Stimulated activated CD4-positive, alpha-beta T cell treated with anti-CD3 and anti-CD28 coated beads, Interleukin-12 subunit alpha, Interleukin-12 subunit beta, amount 100 ng/mL, for 24 hours (primary cell): Measurements from ENCODE around the gene RAB11B.
"Not testable (repeated sequence)": the region's sequence is repeated elsewhere in the genome, so short reads cannot be mapped to it uniquely, and the experiment has no call there.

Source experiments
- DNase-seq, 2 experiments: peaks; one replicate each; pipeline ENCODE4 v3.0.0-alpha.2; 2020; ENCODE audit warnings: low read depth in 2 of 2

RAB11B gene

GRCh38 chr19:8370176-8371010 lies 19.8 kb upstream of the RAB11B start:
- no peak for DNase-seq

DNA sequence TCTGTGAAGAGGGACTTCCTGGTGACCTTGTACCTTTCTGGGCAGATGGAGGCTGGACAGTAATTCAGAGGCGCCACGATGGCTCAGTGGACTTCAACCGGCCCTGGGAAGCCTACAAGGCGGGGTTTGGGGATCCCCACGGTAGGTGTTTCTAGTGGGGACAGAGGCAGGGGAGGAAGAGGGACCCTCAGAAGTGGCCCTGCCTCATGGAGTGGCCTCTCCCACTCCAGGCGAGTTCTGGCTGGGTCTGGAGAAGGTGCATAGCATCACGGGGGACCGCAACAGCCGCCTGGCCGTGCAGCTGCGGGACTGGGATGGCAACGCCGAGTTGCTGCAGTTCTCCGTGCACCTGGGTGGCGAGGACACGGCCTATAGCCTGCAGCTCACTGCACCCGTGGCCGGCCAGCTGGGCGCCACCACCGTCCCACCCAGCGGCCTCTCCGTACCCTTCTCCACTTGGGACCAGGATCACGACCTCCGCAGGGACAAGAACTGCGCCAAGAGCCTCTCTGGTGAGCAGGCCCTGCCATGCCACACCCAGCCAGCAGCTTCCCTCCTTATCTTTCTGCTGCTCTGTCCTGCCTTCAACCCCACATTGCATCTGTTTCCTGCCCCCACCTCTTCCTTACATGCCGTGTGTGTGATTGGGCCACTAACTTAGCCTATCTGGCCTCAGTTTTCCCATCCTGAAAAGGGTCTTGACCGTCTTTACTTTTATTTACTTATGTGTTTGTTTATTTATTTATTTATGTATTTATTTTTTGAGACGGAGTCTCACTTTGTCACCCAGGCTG lies 19.0 kb upstream of the RAB11B start:
- DNase-seq = no peak

DNA sequence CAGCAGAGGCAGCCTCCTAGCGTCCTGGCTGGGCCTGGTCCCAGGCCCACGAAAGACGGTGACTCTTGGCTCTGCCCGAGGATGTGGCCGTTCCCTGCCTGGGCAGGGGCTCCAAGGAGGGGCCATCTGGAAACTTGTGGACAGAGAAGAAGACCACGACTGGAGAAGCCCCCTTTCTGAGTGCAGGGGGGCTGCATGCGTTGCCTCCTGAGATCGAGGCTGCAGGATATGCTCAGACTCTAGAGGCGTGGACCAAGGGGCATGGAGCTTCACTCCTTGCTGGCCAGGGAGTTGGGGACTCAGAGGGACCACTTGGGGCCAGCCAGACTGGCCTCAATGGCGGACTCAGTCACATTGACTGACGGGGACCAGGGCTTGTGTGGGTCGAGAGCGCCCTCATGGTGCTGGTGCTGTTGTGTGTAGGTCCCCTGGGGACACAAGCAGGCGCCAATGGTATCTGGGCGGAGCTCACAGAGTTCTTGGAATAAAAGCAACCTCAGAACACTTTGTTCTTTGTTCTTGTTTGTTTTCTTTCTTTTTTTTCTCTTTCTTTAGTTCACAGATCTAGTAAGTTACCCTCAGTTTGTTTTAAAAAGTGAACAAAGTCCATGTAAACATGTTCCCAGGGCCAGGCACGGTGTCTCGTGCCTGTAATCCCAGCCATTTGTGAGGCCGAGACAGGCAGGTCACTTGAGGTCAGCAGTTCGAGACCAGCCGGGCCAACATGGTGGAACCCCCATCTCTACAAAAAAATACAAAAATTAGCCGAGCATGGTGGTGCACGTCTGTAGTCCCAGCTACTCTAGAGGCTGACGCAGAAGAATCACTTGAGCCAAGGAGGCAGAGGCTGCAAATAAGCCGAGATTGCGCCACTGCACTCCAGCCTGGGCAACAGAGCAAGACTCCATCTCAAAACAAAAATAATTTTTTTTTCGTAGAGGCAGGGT lies 16.0 kb upstream of the RAB11B start:
- DNase-seq = no peak

DNA sequence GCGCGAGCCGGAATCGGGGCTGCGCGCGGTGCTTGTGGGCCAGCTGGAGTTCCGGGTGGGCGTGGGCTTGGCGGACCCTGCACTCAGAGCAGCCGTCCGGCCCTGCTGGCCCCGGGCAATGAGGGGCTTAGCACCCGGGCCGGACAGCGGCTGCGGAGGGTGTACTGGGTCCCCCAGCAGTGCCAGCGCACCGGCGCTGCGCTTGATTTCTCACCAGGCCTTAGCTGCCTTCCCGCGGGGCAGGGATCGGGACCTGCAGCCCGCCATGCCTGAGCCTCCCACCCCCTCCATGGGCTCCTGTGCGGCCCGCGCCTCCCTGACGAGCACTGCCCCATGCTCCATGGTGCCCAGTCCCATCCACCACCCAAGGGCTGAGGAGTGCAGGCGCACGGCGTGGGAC lies 14.4 kb upstream of the RAB11B start:
- DNase-seq = not testable (repeated sequence)

DNA sequence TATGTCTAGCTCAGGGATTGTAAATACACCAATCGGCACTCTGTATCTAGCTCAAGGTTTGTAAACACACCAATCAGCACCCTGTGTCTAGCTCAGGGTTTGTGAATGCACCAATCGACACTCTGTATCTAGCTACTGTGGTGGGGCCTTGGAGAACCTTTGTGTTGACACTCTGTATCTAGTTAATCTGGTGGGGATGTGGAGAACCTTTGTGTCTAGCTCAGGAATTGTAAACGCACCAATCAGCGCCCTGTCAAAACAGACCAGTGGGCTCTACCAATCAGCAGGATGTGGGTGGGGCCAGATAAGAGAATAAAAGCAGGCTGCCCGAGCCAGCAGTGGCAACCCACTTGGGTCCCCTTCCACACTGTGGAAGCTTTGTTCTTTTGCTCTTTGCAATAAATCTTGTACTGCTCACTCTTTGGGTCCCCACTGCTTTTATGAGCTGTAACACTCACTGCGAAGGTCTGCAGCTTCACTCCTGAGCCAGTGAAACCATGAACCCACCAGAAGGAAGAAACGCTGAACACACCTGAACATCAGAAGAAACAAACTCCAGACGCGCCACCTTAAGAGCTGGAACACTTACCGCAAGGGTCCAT lies 13.7 kb upstream of the RAB11B start:
- DNase-seq = not testable (repeated sequence)

GRCh38 chr19:8377598-8377997 lies 12.6 kb upstream of the RAB11B start:
- no peak for DNase-seq

DNA sequence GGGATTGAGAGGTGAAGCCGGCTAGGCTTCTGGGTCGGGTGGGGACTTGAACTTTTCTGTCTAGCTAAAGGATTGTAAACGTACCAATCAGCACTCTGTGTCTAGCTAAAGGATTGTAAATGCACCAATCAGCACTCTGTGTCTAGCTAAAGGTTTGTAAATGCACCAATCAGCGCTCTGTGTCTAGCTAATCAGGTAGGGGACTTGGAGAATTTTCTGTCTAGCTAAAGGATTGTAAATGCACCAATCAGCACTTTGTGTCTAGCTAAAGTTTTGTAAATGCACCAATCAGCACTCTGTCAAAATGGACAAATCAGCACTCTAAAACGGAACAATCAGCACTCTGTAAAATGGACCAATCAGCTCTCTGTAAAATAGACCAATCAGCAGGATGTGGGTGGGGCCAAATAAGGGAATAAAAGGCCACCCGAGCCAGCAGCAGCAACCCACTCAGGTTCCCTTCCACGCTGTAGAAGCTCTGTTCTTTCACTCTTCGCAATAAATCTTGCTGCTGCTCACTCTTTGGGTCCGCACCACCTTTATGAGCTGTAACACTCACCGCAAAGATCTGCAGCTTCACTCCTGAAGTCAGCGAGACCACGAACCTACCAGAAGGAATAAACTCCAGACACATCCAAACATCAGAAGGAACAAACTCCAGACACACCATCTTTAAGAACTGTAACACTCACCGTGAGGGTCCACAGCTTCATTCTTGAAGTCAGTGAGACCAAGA lies 10.8 kb upstream of the RAB11B start:
- not testable (repeated sequence) for DNase-seq

DNA sequence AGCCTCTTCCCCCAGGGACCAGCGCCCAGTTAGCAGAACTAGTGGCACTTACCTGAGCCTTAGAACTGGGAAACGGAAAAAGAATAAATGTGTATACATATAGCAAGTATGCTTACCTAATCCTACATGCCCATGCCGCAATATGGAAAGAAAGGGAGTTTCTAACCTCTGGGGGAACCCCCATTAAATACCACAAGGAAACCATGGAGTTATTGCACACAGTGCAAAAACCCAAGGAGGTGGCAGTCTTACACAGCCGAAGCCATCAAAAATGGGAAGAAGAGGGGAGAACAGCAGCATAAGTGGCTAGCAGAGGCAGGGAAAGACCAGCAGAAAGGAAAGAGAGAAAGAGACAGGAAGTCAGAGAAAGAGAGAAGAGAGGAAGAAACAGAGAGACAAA lies 5.6 kb upstream of the RAB11B start:
- DNase-seq = not testable (repeated sequence)

- DNase-seq = not testable (repeated sequence)
Measured at GRCh38 chr19:8385103-8385502, 5.1 kb upstream of the RAB11B start.

- DNase-seq = not testable (repeated sequence)
Measured at GRCh38 chr19:8385566-8385965, 4.6 kb upstream of the RAB11B start.

DNA sequence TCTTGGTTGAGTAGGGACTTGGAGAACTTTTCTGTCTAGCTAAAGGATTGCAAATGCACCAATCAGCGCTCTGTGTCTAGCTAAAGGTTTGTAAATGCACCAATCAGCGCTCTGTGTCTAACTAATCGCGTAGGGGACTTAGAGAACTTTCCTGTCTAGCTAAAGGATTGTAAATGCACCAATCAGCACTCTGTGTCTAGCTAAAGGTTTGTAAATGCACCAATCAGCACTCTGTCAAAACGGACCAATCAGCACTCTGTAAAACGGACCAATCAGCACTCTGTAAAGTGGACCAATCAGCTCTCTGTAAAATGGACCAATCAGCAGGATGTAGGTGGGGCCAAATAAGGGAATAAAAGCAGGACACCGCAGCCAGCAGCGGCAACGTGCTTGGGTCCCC lies 3.7 kb upstream of the RAB11B start:
- DNase-seq = not testable (repeated sequence)

- no peak for DNase-seq
Measured at GRCh38 chr19:8386990-8387389, 3.2 kb upstream of the RAB11B start.

DNA sequence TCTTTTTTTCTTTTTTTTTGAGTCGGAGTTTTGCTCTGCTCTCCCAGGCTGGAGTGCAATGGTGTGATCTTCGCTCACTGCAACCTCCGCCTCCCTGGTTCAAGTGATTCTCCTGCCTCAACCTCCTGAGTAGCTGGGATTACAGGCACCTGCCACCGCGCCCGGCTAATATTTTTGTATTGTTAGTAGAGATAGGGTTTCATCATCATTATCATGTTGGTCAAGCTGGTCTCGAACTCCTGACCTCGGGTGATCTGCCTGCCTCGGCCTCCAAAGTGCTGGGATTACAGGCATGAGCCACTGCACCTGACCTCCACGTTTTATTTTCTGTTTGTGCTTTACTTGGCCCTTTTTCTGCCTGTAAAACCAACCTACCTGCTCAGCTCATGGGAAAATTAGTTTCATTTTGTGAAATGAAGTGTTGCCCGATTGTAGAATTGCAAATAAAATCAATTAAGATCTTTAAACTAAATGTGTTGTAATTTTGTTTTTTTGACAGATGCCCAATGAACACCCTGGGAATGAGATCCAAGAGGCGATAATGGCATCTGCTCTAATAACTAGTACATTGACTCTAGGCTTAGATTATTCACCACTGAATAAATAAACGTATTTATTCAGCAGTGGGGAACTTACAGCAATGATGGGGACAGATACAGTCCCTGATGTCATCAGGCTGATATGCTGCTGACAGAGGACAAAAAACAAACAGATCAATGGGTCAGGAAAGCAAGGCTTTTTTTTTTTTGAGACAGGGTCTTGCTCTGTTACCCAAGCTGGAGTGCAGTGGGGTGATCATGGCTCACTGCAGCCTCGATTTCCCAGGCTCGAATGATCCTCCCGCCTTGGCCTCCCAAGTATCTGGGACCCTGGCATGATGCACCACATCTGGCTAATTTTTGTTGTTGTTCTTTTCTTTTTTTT lies 2.2 kb upstream of the RAB11B start:
- no peak for DNase-seq

GRCh38 chr19:8388612-8388958 lies 1.6 kb upstream of the RAB11B start:
- DNase-seq = no peak

GRCh38 chr19:8390617-8390981 lies 439 bp downstream of the RAB11B start:
- DNase-seq = peak; percentile 87 to 95

- no peak for DNase-seq
Measured at GRCh38 chr19:8391198-8392016, 1.2 kb downstream of the RAB11B start.

DNA sequence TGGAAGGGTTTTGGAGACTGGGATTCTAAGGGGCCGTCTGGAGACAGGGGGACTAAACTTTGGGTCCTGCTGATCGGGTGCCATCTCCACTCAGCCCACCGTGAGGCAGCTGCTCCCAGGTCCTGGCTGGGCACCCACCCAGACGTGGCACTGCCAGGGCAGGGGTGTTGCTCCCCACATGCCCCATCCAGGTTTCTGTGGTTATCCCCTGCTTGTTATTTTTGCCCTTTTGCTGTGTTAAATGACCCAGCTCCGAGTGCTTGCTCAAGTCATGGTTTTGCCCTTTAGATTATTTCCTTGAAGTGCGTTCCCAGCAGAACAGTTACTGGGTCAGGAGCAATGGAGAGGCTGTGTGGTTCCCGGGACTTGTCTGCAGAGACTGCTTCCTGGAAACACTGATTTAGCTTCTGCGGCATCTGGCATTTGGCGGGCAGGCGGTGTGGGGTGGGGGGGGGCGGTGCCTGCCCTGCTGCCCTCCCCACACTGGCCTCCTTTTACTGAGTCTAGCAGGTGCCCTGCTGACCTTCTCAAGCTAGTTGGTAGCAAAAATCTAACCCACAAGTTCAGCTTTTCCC lies 1.9 kb downstream of the RAB11B start:
- DNase-seq = no peak

DNA sequence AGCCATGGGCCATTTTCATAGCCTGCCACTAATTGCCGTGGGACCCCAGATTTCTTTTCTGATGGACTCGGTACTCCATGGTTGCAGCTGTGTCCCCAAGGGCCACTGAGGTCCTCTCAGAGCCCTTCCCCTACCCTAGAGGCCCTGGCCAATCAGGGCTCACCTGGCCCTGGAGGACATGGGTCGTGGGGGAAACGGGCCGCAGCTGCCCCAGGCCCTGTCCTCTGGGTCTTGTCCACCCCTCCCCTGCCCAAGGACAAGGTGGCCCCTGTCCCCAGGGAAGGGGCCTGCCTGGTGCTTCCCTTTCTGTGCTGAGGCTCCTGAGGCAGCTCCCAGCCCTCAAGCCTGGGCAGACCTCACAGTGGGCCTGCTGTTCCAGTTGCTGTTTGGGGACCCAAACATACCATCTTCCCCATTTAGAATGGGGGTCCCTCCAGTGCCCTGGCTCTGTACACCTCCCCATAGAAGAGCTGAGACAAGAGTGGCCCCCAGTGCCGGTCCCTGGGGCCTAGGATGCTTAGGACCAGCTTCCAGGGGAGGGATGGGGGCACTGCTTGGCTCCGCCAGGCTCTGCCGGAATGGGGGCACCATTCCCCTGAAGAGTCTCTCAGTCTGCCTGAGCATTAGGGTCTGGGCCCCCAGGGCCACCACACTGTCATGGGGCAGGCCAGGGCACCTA lies 3.2 kb downstream of the RAB11B start:
- DNase-seq = no peak
